Measurements from ENCODE around the gene PDE7B. TPM values are rescaled to one million over a fixed set of nuclear protein-coding genes. Genes with fewer than 3 reads are reported as not detected.

The PDE7B gene
- 1 to 10 TPM in 1 of 2 experiments, under 1 TPM in 1; 0.73 to 1.1 TPM for total RNA-seq

DNA sequence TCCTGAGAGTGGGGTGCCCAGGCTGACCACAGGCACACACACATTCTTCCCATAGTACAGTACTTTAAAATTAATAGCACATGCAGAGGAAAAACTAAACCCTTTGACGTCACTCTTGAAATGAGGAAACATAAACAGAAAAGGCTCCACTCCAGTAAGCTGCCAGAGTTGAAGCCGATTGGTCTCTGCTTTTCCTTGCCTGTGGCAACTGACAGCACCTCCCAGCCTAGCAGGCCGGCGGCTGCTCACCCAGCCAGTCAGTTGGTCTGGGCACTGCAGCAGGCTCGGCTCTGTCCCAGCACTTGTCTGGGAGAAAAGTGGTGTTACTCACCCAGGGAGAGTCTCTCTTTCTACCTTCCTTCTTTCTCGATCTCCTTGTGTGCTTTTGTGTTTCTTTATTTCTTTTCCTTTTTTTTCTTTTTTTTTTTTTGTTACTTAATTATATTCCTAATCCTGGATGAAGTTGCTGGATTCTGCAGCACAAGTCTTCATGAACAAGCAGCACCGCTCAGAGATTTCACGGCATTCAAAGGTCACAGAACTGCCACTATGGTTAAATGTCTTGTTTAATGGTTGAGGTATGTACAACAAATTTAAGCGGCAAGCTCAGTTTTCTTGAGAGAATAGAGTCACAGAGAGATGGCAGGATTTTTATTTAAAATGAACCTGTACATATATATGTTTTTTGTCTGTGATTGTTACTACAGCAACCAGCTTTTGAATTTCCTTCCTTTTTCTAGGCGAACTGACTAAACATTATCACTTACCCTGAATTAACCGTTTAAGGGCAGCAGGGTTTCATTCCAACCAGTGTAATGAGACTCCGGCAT is at the start of gene PDE7B:
Gene PDE7B (plus strand): TSS at position 260 of the 830 bp plus-strand sequence.
- H3K27ac Mint-ChIP-seq, result peak within 1 kb of the TSS; percentile 56
- ChIA-PET POLR2A (interaction anchor here (0.6 kb wide), 1 partner anchor 50 kb away, joined by 3 read pairs; no protein-coding TSS in a partner anchor), CTCF (interaction anchor here (0.6 to 2.3 kb wide), 6 partner anchors 16 to 375 kb away, joined by 3 to 5 read pairs (median 4); no protein-coding TSS in a partner anchor)
- intact Hi-C loops (cut with DNase I, micrococcal nuclease), result loop anchor here in 1 of 2 experiments (5.0 kb wide), 3 partner anchors 56 to 354 kb away; partner anchors contain the start of gene AHI1
- ATAC-seq, result peak; percentile 91
- no peaks in the 10 kb centered on the region for H3K36me3 Mint-ChIP-seq (ENCODE audit: low read depth)
- no peaks in the 10 kb centered on the region for H3K27me3 Mint-ChIP-seq
- no peaks in the 10 kb centered on the region for H3K9me3 Mint-ChIP-seq (ENCODE audit: low read depth)
- peaks cover 31% of the 10 kb centered on the region for H3K4me1 Mint-ChIP-seq
- peak; percentile 73 for DNase-seq
- H3K4me3 Mint-ChIP-seq, result peak within 1 kb of the TSS; percentile 66

- Mint-ChIP-seq H3K27me3 (no peaks in the 10 kb centered on the region), H3K9me3 (ENCODE audit: low read depth) (no peaks in the 10 kb centered on the region), H3K27ac (no peak overlapping the region), H3K4me1 (peaks cover 1% of the 10 kb centered on the region), H3K4me3 (no peak overlapping the region), H3K36me3 (ENCODE audit: low read depth) (no peaks in the 10 kb centered on the region)
- CTCF ChIA-PET, result no interaction called here
- DNase-seq, result no peak
- POLR2A ChIA-PET, result no interaction called here
- no peak for ATAC-seq
- intact Hi-C loops (cut with DNase I, micrococcal nuclease), result no loop called here
These were observed 49.6 kb upstream of the PDE7B start for GRCh38 chr6:135801755-135802465.

- intact Hi-C loops (cut with DNase I, micrococcal nuclease), result no loop called here
- no peak for ATAC-seq
- Mint-ChIP-seq H3K9me3 (ENCODE audit: low read depth) (no peaks in the 10 kb centered on the region), H3K27me3 (no peaks in the 10 kb centered on the region), H3K36me3 (ENCODE audit: low read depth) (no peaks in the 10 kb centered on the region), H3K4me3 (no peak overlapping the region), H3K4me1 (no peaks in the 10 kb centered on the region), H3K27ac (no peak overlapping the region)
- DNase-seq, result no peak
- ChIA-PET CTCF (interaction anchor here (0.6 kb wide), 1 partner anchor 408 kb away, joined by 3 read pairs; no protein-coding TSS in a partner anchor), POLR2A (no interaction called here)
These were observed 41.0 kb upstream of the PDE7B start for GRCh38 chr6:135810486-135810885.

- DNase-seq (no peak), ATAC-seq (no peak)
- intact Hi-C loops (cut with DNase I, micrococcal nuclease), result no loop called here
- no peaks in the 10 kb centered on the region for H3K27me3 Mint-ChIP-seq
- no peak overlapping the region for H3K27ac Mint-ChIP-seq
- no peaks in the 10 kb centered on the region for H3K4me1 Mint-ChIP-seq
- no peaks in the 10 kb centered on the region for H3K36me3 Mint-ChIP-seq (ENCODE audit: low read depth)
- ChIA-PET CTCF (interaction anchor here (0.6 kb wide), 1 partner anchor 407 kb away, joined by 3 read pairs; no protein-coding TSS in a partner anchor), POLR2A (no interaction called here)
- H3K4me3 Mint-ChIP-seq, result no peak overlapping the region
- no peaks in the 10 kb centered on the region for H3K9me3 Mint-ChIP-seq (ENCODE audit: low read depth)
These were observed 40.3 kb upstream of the PDE7B start for GRCh38 chr6:135811170-135811569.

DNA sequence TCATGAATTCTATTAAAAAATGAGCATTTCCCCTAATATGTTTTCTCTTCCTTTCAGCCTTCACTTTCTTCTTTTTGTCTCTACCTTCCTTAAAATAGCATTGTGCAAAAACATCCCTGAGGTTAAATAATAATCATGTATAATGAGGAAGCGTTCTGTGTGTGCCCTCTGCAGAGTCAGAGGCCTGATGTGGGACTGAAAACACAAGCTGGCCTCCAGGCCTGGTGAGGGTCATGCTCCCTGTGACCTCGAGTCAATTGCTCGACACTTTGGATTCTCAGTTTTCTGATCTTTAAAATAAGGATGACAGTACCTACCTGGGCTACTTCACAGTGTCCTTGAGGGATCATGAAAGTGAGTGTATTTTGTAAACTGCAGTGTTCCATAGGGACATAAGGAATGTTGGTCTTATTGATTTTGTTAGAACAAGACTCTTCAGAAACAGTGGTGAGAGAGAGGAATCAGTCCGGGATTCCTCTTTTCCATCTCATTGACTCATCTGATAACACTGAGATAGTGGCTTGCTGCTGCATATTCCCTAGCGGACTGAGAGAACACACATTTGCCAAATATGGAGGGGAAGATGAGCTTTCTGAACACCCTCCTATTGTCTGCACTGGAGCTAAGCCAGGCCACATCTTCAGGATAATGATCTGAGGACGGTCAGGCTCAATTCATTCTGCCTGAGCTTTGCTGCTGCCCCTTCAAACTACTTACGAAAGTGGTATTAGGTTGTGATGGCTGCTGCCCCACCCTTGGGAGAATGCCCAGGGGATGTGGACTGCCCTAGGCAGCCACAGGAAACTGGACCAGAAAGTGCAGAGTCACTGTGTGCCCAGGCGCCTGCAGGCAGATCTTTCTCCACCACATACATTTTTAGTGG is 39.6 kb upstream of the PDE7B start:
- intact Hi-C loops (cut with DNase I, micrococcal nuclease), result no loop called here
- H3K27ac Mint-ChIP-seq, result no peak overlapping the region

GRCh38 chr6:135813401-135813800 is 38.1 kb upstream of the PDE7B start:
- intact Hi-C loops (cut with DNase I, micrococcal nuclease), result no loop called here
- H3K27ac Mint-ChIP-seq, result no peak overlapping the region
- H3K4me3 Mint-ChIP-seq, result no peak overlapping the region
- ChIA-PET POLR2A (no interaction called here), CTCF (interaction anchor here (0.7 kb wide), 1 partner anchor 21 kb away, joined by 3 read pairs; no protein-coding TSS in a partner anchor)
- no peaks in the 10 kb centered on the region for H3K27me3 Mint-ChIP-seq
- ATAC-seq, result no peak
- no peaks in the 10 kb centered on the region for H3K4me1 Mint-ChIP-seq
- no peak for DNase-seq
- no peaks in the 10 kb centered on the region for H3K9me3 Mint-ChIP-seq (ENCODE audit: low read depth)
- no peaks in the 10 kb centered on the region for H3K36me3 Mint-ChIP-seq (ENCODE audit: low read depth)

More for the DNA sequence above, 39.6 kb upstream of the PDE7B start:
- no peaks in the 10 kb centered on the region for H3K4me1 Mint-ChIP-seq
- H3K27me3 Mint-ChIP-seq, result no peaks in the 10 kb centered on the region
- DNase-seq (no peak), ATAC-seq (no peak)
- H3K9me3 Mint-ChIP-seq (ENCODE audit: low read depth), result no peaks in the 10 kb centered on the region
- ChIA-PET POLR2A (no interaction called here), CTCF (no interaction called here)
- no peak overlapping the region for H3K4me3 Mint-ChIP-seq
- H3K36me3 Mint-ChIP-seq (ENCODE audit: low read depth), result no peaks in the 10 kb centered on the region

- H3K36me3 Mint-ChIP-seq (ENCODE audit: low read depth), result no peaks in the 10 kb centered on the region
- no peaks in the 10 kb centered on the region for H3K4me1 Mint-ChIP-seq
- no peak for ATAC-seq
- no peak overlapping the region for H3K4me3 Mint-ChIP-seq
- ChIA-PET POLR2A (no interaction called here), CTCF (interaction anchor here (0.7 kb wide), 1 partner anchor 22 kb away, joined by 3 read pairs; no protein-coding TSS in a partner anchor)
- H3K27ac Mint-ChIP-seq, result no peak overlapping the region
- no peak for DNase-seq
- intact Hi-C loops (cut with DNase I, micrococcal nuclease), result no loop called here
- no peaks in the 10 kb centered on the region for H3K9me3 Mint-ChIP-seq (ENCODE audit: low read depth)
- H3K27me3 Mint-ChIP-seq, result no peaks in the 10 kb centered on the region
These were observed 37.5 kb upstream of the PDE7B start for GRCh38 chr6:135814043-135814442.

- no peaks in the 10 kb centered on the region for H3K4me1 Mint-ChIP-seq
- ATAC-seq (no peak), DNase-seq (no peak)
- ChIA-PET POLR2A (no interaction called here), CTCF (no interaction called here)
- no peaks in the 10 kb centered on the region for H3K27me3 Mint-ChIP-seq
- intact Hi-C loops (cut with DNase I, micrococcal nuclease), result no loop called here
- no peak overlapping the region for H3K4me3 Mint-ChIP-seq
- H3K27ac Mint-ChIP-seq, result no peak overlapping the region
- no peaks in the 10 kb centered on the region for H3K36me3 Mint-ChIP-seq (ENCODE audit: low read depth)
- no peaks in the 10 kb centered on the region for H3K9me3 Mint-ChIP-seq (ENCODE audit: low read depth)
These were observed 36.3 kb upstream of the PDE7B start for GRCh38 chr6:135815216-135815615.

GRCh38 chr6:135817035-135817434 is 34.5 kb upstream of the PDE7B start:
- Mint-ChIP-seq H3K9me3 (ENCODE audit: low read depth) (no peaks in the 10 kb centered on the region), H3K4me1 (no peaks in the 10 kb centered on the region), H3K36me3 (ENCODE audit: low read depth) (no peaks in the 10 kb centered on the region), H3K27me3 (no peaks in the 10 kb centered on the region), H3K4me3 (no peak overlapping the region), H3K27ac (no peak overlapping the region)
- ATAC-seq (no peak), DNase-seq (no peak)
- POLR2A ChIA-PET, result no interaction called here
- CTCF ChIA-PET, result interaction anchor here (0.7 kb wide), 1 partner anchor 1051 kb away, joined by 3 read pairs; no protein-coding TSS in a partner anchor
- intact Hi-C loops (cut with DNase I, micrococcal nuclease), result no loop called here

DNA sequence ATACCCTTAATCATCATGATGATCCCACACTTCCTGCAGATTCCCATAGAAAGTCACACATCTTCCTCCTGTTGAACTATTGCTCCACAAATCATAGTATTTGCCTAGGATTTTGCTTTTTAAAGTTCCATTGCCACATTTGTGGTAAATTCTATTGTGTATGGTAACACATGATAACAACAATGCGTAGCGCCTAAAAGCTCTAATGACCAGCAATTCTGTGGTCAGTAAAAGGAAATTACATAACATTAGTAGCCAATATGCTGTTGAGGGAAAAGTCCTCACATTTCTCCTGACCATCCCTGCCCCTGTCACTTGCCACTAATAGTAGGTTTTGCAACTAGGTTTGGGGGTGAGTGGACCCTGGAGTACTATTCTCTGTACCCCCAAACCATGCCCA is 31.8 kb upstream of the PDE7B start:
- ChIA-PET POLR2A (no interaction called here), CTCF (interaction anchor here (0.6 kb wide), 1 partner anchor 96 kb away, joined by 3 read pairs; no protein-coding TSS in a partner anchor)
- intact Hi-C loops (cut with DNase I, micrococcal nuclease), result no loop called here
- H3K4me1 Mint-ChIP-seq, result no peaks in the 10 kb centered on the region
- ATAC-seq (no peak), DNase-seq (no peak)
- no peak overlapping the region for H3K4me3 Mint-ChIP-seq
- no peaks in the 10 kb centered on the region for H3K36me3 Mint-ChIP-seq (ENCODE audit: low read depth)
- H3K27ac Mint-ChIP-seq, result no peak overlapping the region
- H3K9me3 Mint-ChIP-seq (ENCODE audit: low read depth), result no peaks in the 10 kb centered on the region
- H3K27me3 Mint-ChIP-seq, result no peaks in the 10 kb centered on the region

DNA sequence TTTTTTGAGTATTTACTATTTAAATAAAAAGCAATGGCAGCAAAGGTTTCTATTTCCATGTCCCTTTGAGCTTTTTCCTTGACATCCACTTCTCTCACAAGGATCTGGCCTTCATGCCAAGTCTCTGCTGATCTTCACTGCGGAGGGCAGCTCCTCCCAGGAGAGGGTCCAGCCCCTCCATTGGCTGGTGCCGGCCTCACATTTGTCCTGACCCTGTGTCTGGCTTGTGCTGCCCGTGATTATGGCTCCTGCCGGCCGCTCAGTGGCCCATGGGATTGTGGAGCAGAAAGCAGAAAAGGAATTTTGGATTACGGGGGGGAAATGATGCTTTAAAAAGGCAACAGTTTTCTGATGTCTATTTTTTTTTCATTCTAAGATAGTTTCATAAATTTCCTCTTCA is 31.2 kb upstream of the PDE7B start:
- Mint-ChIP-seq H3K4me1 (no peaks in the 10 kb centered on the region), H3K36me3 (ENCODE audit: low read depth) (no peaks in the 10 kb centered on the region), H3K9me3 (ENCODE audit: low read depth) (no peaks in the 10 kb centered on the region), H3K27ac (no peak overlapping the region), H3K4me3 (no peak overlapping the region), H3K27me3 (no peaks in the 10 kb centered on the region)
- intact Hi-C loops (cut with DNase I, micrococcal nuclease), result no loop called here
- ChIA-PET CTCF (interaction anchor here (0.6 kb wide), 1 partner anchor 95 kb away, joined by 3 read pairs; no protein-coding TSS in a partner anchor), POLR2A (interaction anchor here (0.6 kb wide), 1 partner anchor 1715 kb away, joined by 4 read pairs; no protein-coding TSS in a partner anchor)
- DNase-seq (no peak), ATAC-seq (no peak)
